Measurements from ENCODE around the gene ARHGEF9.

DNA sequence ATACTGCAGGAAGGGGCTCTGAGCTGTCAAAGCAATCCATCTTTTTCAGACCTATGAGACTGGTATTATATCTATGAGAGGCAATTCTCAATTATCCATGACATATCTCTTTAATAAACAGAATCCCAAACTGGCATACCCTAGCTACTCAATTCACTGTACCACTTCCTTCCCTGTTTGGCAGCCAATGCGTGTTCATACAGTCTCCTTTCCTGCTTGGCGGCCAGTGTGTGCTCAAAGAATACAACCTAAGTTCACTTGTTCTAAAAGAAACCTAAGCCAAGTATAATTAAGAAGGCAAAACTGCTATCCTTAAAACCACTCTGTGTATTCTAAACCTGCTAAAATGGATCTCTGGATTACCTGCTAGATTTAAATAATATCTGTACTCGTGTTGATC, 38.3 kb downstream of the ARHGEF9 start:
- TF ChIP-seq POLR2AphosphoS5 (IDR thresholded peaks at IDR 0.05; ENCODE audit: borderline replicate concordance, low read depth, low read length) (no peak), EZH2 (IDR thresholded peaks at IDR 0.05) (no peak), FOXP2 (optimal IDR thresholded peaks at IDR 0.05; ENCODE audit: control extremely low read depth, extremely low read length, insufficient read depth) (no peak)

Data from SK-N-MC (cell line).